ENCODE results near the gene LY6G6D.

Gene LY6G6D

GRCh38 chr6:31767096-31767645 lies 52.0 kb downstream of the LY6G6D start:
- DNase-seq, result no peak

Data from activated CD4-positive, alpha-beta T cell treated with anti-CD3 and anti-CD28 coated beads, Interleukin-2, amount 50 U/mL, for 48 hours (primary cell).